ENCODE measurements around the gene ACTL8.

DNA sequence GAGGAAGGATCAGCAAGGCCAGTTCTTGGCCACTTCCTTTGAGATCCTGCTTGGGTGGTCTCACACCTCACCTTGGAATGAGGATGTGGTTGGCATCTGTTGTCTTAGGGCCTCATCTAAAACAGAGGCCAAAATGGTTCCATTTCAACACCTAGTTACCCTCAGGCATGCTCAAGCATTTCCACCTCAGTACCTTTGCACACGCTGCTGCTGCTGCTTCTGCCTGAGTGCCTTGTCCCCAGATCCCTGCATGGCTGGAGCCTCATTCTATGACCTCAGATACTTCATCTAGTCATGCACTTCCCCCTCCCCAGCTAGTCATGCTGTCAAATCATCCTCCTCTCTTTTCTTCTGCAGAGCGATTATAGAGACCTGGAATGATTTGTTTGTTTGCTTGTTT is 86.8 kb downstream of the ACTL8 start:
- TF ChIP-seq, protein P1, sequence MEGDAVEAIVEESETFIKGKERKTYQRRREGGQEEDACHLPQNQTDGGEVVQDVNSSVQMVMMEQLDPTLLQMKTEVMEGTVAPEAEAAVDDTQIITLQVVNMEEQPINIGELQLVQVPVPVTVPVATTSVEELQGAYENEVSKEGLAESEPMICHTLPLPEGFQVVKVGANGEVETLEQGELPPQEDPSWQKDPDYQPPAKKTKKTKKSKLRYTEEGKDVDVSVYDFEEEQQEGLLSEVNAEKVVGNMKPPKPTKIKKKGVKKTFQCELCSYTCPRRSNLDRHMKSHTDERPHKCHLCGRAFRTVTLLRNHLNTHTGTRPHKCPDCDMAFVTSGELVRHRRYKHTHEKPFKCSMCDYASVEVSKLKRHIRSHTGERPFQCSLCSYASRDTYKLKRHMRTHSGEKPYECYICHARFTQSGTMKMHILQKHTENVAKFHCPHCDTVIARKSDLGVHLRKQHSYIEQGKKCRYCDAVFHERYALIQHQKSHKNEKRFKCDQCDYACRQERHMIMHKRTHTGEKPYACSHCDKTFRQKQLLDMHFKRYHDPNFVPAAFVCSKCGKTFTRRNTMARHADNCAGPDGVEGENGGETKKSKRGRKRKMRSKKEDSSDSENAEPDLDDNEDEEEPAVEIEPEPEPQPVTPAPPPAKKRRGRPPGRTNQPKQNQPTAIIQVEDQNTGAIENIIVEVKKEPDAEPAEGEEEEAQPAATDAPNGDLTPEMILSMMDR (conservative IDR thresholded peaks at IDR 0.05; ENCODE audit: low read depth, low read length): no peak
- TF ChIP-seq, protein P2, sequence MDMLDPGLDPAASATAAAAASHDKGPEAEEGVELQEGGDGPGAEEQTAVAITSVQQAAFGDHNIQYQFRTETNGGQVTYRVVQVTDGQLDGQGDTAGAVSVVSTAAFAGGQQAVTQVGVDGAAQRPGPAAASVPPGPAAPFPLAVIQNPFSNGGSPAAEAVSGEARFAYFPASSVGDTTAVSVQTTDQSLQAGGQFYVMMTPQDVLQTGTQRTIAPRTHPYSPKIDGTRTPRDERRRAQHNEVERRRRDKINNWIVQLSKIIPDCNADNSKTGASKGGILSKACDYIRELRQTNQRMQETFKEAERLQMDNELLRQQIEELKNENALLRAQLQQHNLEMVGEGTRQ (IDR thresholded peaks at IDR 0.05; ENCODE audit: low read depth, low read length): no peak
- TF ChIP-seq BHLHE40 (IDR thresholded peaks at IDR 0.05; ENCODE audit: low read depth, low read length) (no peak), CEBPB (IDR thresholded peaks at IDR 0.05; ENCODE audit: low read depth, low read length) (no peak), MAZ (IDR thresholded peaks at IDR 0.05; ENCODE audit: borderline replicate concordance, low read depth, low read length) (no peak), MAFK (IDR thresholded peaks at IDR 0.05; ENCODE audit: low read depth, low read length) (no peak), POLR2A (IDR thresholded peaks at IDR 0.05; ENCODE audit: low read depth, low read length) (no peak), CHD1 (IDR thresholded peaks at IDR 0.05; ENCODE audit: low read depth, low read length) (no peak)

Data from IMR-90 (cell line).